Activated T-cell treated with anti-CD3 and anti-CD28 coated beads, Interleukin-2, amount 50 U/mL, for 72 hours (primary cell): ENCODE measurements around the gene ASAP2. TPM values are rescaled to one million over a fixed set of nuclear protein-coding genes. Genes with fewer than 3 reads are reported as not detected.
A peak's percentile ranks its signal among the peaks of the same experiment; 100 is the strongest.
"Not testable (repeated sequence)": the region's sequence is repeated elsewhere in the genome, so short reads cannot be mapped to it uniquely, and the experiment has no call there.

Source experiments
- ATAC-seq, 2 donors: fragments of 150-1000 bp; cut with Tn5 transposase; replicated peaks in 1 of 2; 2 replicates each; pipeline ENCODE4 v1.10.0; 2021; ENCODE audit warnings: moderate library complexity in 2 of 2, mild to moderate bottlenecking in 1 of 2
- DNase-seq, 2 donors: peaks; one replicate each; pipeline ENCODE4 v3.0.0; 2021 to 2022; ENCODE audit warnings: mixed read lengths in 1 of 2
- H3K27ac Mint-ChIP-seq: one replicate; pipeline ENCODE4 v1.8.0; 2022; ENCODE audit warnings: mild to moderate bottlenecking, moderate library complexity, mixed read lengths
- H3K27me3 Mint-ChIP-seq: one replicate; pipeline ENCODE4 v1.8.0; 2022; ENCODE audit warnings: low read depth, mixed read lengths
- H3K36me3 Mint-ChIP-seq, 2 donors: one replicate each; pipeline ENCODE4 v1.8.0; 2022; ENCODE audit warnings: mixed read lengths in 2 of 2, mild to moderate bottlenecking in 1 of 2; ENCODE audit not compliant: insufficient read depth in 2 of 2
- H3K4me1 Mint-ChIP-seq: one replicate; pipeline ENCODE4 v1.8.0; 2022; ENCODE audit warnings: low read depth, mixed read lengths
- H3K4me3 Mint-ChIP-seq, 2 donors: one replicate each; pipeline ENCODE4 v1.8.0; 2022; ENCODE audit warnings: mild to moderate bottlenecking in 2 of 2, mixed read lengths in 2 of 2, moderate library complexity in 2 of 2
- H3K9me3 Mint-ChIP-seq, 2 donors: one replicate each; pipeline ENCODE4 v1.8.0; 2022; ENCODE audit warnings: mixed read lengths in 2 of 2
- total RNA-seq, 2 donors: library from RNA; stranded (reverse); gene quantifications; one replicate each; pipeline ENCODE4 v1.2.3, GENCODE V29; 2022

Gene ASAP2
- total RNA-seq, 2 donors from 2014 or later = 0.10 to 0.42 TPM

DNA sequence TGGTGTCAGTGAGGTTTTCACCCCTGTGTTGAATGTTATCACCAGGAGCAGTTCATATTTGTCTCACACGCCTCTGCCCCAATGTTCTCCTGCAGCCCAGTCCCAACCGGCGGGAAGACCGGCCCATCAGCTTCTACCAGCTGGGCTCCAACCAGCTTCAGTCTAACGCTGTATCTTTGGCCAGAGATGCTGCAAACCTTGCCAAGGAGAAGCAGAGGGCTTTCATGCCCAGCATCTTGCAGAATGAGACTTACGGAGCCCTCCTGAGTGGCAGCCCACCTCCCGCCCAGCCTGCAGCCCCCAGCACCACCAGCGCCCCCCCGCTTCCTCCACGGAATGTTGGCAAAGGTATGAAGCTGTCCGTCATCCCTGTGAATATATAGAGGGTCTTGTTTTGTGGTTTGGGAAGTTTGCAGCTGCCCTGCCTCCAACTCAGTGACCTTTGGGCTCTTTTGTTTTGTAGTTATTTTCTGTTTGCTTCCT lies 181.6 kb downstream of the ASAP2 start:
- H3K27ac Mint-ChIP-seq = peak overlapping the region; percentile 29
- H3K4me1 Mint-ChIP-seq = peaks cover 13% of the 10 kb centered on the region
- ATAC-seq (no peak), DNase-seq (no peak)
- no peaks in the 10 kb centered on the region for H3K27me3 Mint-ChIP-seq
- H3K9me3 Mint-ChIP-seq = no peaks in the 10 kb centered on the region
- no peak overlapping the region for H3K4me3 Mint-ChIP-seq
- H3K36me3 Mint-ChIP-seq = no peaks in the 10 kb centered on the region

DNA sequence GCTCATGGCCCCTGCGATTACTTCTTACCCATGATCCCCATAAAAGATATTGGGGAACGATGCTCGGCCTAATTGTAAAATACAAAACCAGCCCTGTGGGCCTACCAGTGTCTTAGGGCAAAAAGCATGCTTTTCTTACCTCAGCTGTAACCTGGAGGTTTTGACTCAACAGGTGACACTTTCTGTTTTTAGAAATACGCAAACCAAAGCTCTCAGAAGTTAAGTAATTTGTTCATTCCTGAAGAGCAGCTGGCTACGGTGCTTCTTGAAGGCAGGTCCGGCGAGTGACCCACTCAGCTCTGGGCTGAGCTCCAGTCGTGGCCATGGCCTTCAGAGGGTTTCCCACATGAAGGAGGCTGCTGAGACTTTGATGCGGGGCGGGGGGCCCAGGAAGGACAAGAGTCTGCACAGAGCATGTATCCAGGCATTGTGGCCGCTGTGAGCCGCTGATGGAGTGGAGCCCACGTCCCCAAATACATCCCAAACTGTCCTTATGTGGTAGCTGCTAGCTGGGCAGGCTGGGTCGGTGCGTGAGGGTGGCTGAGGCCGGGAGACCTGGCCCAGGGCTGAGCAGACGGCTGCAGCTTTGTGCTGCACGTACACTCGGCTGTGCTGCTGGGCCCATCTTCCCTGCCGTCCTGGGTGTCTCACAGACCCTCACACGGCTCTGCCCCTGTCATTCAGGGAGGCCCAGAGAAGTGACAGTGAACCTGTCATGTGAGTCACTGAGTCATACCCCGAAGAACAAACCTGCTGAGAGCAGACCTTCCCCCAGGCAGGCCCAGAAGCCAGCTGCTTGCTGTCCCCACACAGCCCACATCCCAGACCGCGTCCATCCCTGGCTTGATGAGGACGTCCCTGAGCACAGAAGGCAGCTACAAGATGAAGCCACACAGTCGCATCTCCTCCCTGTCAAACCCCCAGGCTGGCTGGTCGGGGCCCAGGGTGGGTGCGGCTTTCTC lies 182.6 kb downstream of the ASAP2 start:
- H3K27ac Mint-ChIP-seq = peak overlapping the region; percentile 29
- H3K27me3 Mint-ChIP-seq = no peaks in the 10 kb centered on the region
- no peak for DNase-seq
- no peaks in the 10 kb centered on the region for H3K9me3 Mint-ChIP-seq
- peaks cover 13% of the 10 kb centered on the region for H3K4me1 Mint-ChIP-seq
- peak overlapping the region in 1 of 2 donors; percentile 7 for H3K4me3 Mint-ChIP-seq
- H3K36me3 Mint-ChIP-seq = no peaks in the 10 kb centered on the region
- ATAC-seq = peak in 1 of 2 donors; percentile 31

DNA sequence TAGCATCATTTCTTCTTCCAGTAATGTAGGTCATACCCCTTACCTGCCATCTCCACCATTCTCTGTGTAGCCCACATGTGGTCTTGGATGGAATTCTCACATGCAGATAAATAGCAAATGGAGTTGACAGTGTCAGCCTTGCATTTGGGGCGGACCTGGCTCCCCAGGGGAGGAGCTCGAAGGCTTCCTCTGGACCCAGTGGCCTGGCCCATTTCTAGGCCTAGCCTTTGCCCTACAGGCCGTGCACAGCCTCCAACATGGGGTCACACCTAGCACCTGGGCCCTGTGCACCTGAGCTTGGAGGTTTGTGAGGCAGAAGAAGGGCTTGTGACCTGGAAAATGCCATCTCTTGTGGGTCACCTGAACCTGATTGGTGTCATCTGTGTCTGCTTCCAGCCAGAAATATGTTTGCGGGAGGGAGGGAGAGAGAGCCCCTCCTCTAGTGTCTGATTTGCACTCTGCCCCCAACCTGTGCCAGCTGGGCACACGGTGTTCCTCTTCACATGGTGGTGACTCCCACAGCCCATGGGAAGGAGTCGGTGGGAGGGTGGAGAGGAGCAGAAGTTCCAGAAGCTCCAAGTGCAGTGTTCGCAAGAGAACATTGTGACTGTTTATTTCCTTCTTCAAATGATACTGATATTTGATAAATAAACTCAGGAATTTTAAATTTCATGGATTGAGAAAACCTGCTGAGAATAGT lies 183.7 kb downstream of the ASAP2 start:
- Mint-ChIP-seq H3K36me3 (no peaks in the 10 kb centered on the region), H3K4me3 (no peak overlapping the region), H3K27ac (no peak overlapping the region), H3K4me1 (peaks cover 13% of the 10 kb centered on the region), H3K27me3 (no peaks in the 10 kb centered on the region), H3K9me3 (no peaks in the 10 kb centered on the region)
- no peak for DNase-seq
- ATAC-seq = no peak

DNA sequence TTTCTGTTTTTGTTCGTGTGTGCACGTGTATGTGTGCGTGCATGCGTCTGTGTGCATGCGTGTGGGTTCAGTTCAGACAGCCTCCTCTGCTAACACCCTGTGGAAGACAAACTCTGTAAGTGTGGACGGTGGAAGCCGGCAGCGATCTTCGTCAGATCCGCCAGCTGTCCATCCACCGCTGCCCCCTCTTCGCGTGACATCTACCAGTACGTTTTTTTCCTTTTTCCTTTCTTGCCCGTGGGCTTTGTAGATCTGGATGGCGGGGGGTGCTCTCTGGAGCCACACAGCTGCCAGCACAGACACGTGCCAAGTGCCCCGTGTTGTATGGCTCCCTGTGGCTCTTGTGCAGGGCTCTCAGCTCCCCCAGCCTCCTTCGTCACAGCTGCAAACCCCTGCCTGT lies 184.4 kb downstream of the ASAP2 start:
- Mint-ChIP-seq H3K9me3 (no peaks in the 10 kb centered on the region), H3K36me3 (no peaks in the 10 kb centered on the region), H3K27me3 (no peaks in the 10 kb centered on the region), H3K4me3 (no peak overlapping the region), H3K27ac (no peak overlapping the region), H3K4me1 (peaks cover 13% of the 10 kb centered on the region)
- DNase-seq (no peak), ATAC-seq (no peak)

DNA sequence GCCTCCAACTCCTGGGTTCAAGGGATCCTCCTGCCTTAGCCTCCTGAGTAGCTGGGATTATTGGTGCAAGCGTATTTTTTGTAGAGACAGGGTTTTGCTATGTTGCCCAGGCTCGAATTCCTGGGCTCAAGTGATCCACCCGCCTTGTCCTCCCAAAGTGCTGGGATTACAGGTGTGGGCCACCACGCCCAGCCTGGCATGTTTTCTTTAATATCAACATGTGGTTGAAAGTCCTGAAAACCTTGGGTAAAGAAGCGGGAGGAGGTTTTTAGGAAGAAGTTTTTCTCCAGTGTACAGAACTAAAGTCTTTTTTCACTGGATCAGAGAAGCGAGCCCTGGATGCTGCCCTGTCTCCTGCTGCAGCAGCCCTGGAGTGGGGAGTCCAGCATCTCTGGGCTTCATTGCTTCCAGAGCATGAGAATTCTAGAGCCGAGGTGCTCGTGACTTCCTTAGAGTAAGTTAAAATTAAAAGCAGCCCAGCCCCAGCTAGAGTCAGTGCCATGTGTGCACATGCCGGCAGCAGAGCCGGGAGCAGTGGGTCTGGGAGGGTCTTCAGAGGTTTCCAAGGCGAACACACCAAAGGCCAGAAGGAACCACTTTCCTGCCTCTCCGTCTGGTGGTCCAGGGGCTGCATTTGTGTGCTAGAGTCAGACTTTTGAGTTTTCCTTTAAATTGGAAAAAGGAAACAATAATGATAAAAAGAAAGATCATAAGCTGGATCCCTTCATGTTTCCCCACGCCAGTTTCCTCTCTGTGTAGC lies 185.5 kb downstream of the ASAP2 start:
- Mint-ChIP-seq H3K27ac (no peak overlapping the region), H3K9me3 (no peaks in the 10 kb centered on the region), H3K4me1 (peaks cover 5% of the 10 kb centered on the region), H3K27me3 (no peaks in the 10 kb centered on the region), H3K4me3 (no peak overlapping the region), H3K36me3 (no peaks in the 10 kb centered on the region)
- ATAC-seq = no peak
- DNase-seq = no peak

- no peak for DNase-seq
- ATAC-seq = no peak
- H3K4me3 Mint-ChIP-seq = no peak overlapping the region
- no peaks in the 10 kb centered on the region for H3K27me3 Mint-ChIP-seq
- no peaks in the 10 kb centered on the region for H3K9me3 Mint-ChIP-seq
- no peak overlapping the region for H3K27ac Mint-ChIP-seq
- H3K4me1 Mint-ChIP-seq = no peaks in the 10 kb centered on the region
- H3K36me3 Mint-ChIP-seq = no peaks in the 10 kb centered on the region
These were observed 186.5 kb downstream of the ASAP2 start for GRCh38 chr2:9392898-9393765.

DNA sequence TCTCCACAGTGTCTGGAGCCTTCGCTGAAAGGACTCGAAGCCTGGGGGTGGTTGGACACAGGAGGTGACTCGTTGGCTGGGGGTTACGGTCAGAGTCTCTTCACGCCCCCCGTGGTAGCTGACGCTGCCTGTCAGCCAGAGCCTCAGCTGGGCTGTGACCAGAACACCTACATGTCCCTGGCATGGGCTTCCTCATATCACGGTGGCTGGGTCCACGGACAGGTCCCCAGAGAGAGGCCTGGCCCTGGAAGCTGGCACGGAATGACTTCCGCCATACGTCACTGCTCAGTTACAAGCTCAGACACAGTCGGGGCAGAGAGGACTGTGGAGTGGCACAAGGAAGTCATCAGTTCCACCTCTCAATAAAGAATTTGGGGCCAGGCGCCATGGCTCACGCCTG lies 188.2 kb downstream of the ASAP2 start:
- Mint-ChIP-seq H3K27ac (no peak overlapping the region), H3K36me3 (no peaks in the 10 kb centered on the region), H3K27me3 (no peaks in the 10 kb centered on the region), H3K4me3 (no peak overlapping the region), H3K9me3 (no peaks in the 10 kb centered on the region), H3K4me1 (no peaks in the 10 kb centered on the region)
- DNase-seq (no peak), ATAC-seq (no peak)

DNA sequence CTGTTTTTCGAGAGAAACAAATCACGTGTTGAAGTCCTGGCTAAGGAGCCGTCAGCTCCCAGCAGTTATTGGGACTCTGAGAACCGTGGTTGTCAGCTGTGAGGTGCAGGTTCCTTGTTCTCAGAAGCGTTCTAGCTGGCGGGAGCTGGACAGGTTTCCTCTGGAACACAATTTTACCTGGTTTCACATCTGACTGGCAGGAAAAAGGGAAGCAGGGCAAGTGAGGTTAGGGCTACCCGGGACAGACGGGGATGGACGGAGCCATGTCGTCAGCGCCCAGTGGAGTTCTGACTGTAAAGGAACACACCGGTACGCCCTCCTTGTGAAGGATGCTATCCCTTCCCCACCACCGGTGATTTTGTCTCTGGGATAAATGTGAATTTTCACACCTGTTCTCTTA lies 190.6 kb downstream of the ASAP2 start:
- no peak overlapping the region for H3K27ac Mint-ChIP-seq
- no peaks in the 10 kb centered on the region for H3K4me1 Mint-ChIP-seq
- ATAC-seq (no peak), DNase-seq (no peak)
- H3K4me3 Mint-ChIP-seq = no peak overlapping the region
- no peaks in the 10 kb centered on the region for H3K36me3 Mint-ChIP-seq
- no peaks in the 10 kb centered on the region for H3K27me3 Mint-ChIP-seq
- no peaks in the 10 kb centered on the region for H3K9me3 Mint-ChIP-seq

- not testable (repeated sequence) for ATAC-seq, H3K27me3 Mint-ChIP-seq, H3K36me3 Mint-ChIP-seq, H3K4me3 Mint-ChIP-seq, DNase-seq, H3K4me1 Mint-ChIP-seq, H3K27ac Mint-ChIP-seq, H3K9me3 Mint-ChIP-seq
These were observed 191.6 kb downstream of the ASAP2 start for GRCh38 chr2:9398251-9398650.

DNA sequence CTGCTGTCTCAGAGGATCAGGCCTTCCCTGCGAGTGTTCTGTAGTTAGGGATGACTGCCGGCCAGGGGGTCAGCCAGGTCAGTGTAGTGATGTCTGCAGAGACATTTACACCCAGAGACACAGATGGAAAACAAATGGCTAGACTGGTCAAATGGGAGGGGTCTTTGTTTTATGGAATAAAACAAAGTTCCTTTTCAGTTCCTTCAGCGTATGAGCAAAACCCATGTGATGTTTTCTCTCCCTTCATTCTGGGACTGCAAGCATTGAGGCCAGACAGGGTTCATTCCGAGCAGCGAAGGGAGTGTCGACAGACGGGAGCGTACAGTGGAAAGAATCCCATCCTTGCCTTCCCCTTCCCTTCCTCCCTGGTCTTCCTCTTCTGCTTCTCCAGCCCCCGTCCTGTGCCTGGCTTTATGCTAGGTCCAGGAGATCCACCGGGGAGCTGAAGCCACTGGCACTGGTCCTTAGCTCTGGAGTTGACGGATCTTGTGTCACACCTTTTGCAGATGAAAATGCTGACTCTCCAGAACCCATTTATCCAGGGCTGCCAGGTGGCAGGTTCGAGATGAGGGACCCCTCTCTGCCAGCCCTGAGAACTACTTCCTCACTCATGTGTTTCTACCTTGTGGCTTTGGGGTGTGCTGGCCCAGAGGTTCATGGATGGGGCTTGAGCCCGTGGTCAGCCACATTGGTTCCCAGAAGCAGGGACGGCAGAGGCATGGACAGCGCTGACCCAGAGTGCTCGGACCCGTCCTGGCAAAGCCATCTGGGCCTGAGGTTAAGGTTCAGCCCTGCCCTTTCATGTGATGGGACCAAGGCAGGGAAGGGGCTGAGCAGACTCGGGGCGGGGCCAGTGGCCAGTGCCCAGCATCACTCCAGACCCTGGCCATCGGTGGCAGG lies 192.5 kb downstream of the ASAP2 start:
- no peaks in the 10 kb centered on the region for H3K36me3 Mint-ChIP-seq
- ATAC-seq (no peak), DNase-seq (no peak)
- H3K27ac Mint-ChIP-seq = no peak overlapping the region
- H3K4me3 Mint-ChIP-seq = no peak overlapping the region
- no peaks in the 10 kb centered on the region for H3K9me3 Mint-ChIP-seq
- H3K4me1 Mint-ChIP-seq = no peaks in the 10 kb centered on the region
- H3K27me3 Mint-ChIP-seq = no peaks in the 10 kb centered on the region

- Mint-ChIP-seq H3K9me3 (no peaks in the 10 kb centered on the region), H3K4me1 (no peaks in the 10 kb centered on the region), H3K27ac (no peak overlapping the region), H3K4me3 (no peak overlapping the region), H3K27me3 (no peaks in the 10 kb centered on the region), H3K36me3 (no peaks in the 10 kb centered on the region)
- DNase-seq (no peak), ATAC-seq (no peak)
These were observed 193.9 kb downstream of the ASAP2 start for GRCh38 chr2:9400268-9401058.
